Thoracic aorta (tissue), 2 donors: ENCODE results near the gene KIZ. TPM values are rescaled to one million over a fixed set of nuclear protein-coding genes. Genes with fewer than 3 reads are reported as not detected.

Experiments used
- ATAC-seq: fragments of 150-250 bp; one replicate; pipeline ENCODE4 v1.8.0; 2017; ENCODE audit warnings: low read depth; ENCODE audit not compliant: insufficient number of reproducible peaks, low FRiP score
- DNase-seq: peaks from one replicate; pipeline ENCODE4 v3.0.0-alpha.2; 2020; ENCODE audit warnings: low spot score
- H3K27ac ChIP-seq, 2 donors: fragments of 200-600 bp; sonication (generic); 1 replicate in 1 of 2; 2 replicates in 1 of 2; pipeline ENCODE4 v1.5.1; 2016; ENCODE audit warnings: mild to moderate bottlenecking in 2 of 2, moderate library complexity in 2 of 2
- H3K27me3 ChIP-seq: fragments of 200-600 bp; sonication (generic); replicated peaks from 2 replicates; pipeline ENCODE4 v1.6.0; 2016; ENCODE audit warnings: mild to moderate bottlenecking; ENCODE audit not compliant: insufficient read depth
- H3K36me3 ChIP-seq: fragments of 200-600 bp; sonication (generic); one replicate; pipeline ENCODE4 v1.5.1; 2016
- H3K4me1 ChIP-seq, 2 donors: fragments of 200-600 bp; sonication (generic); 1 replicate in 1 of 2; 2 replicates in 1 of 2; pipeline versions ENCODE4 v1.5.1 to v1.6.0; 2016; ENCODE audit warnings: low read depth in 2 of 2, mild to moderate bottlenecking in 1 of 2; ENCODE audit not compliant: control insufficient read depth in 1 of 2
- H3K4me3 ChIP-seq: fragments of 200-600 bp; sonication (generic); 2 replicates; pipeline ENCODE4 v1.5.1; 2016; ENCODE audit warnings: mild to moderate bottlenecking
- H3K9me3 ChIP-seq: fragments of 200-600 bp; sonication (generic); 2 replicates; pipeline ENCODE4 v1.5.1; 2016
- total RNA-seq, 2 donors: library from RNA; depleted of rRNA; stranded (reverse); fragments of >200 nt; gene quantifications; one replicate each; pipeline versions ENCODE4 v1.1.0 to v1.2.3, GENCODE V29; 2016
- TF ChIP-seq, protein P1 (sequence below): fragments of 200-600 bp; sonication (generic); IDR thresholded peaks from one replicate; pipeline ENCODE4 v1.5.1; 2019; ENCODE audit warnings: antibody characterized with exemption

The KIZ gene
- total RNA-seq, 2 donors from 2014 or later = 14.4 to 67.3 TPM

- Histone ChIP-seq H3K36me3 (peaks cover 14% of the 10 kb centered on the region), H3K4me1 (peaks cover 0 to 8% of the 10 kb centered on the region in 2 donors), H3K27me3 (no peaks in the 10 kb centered on the region), H3K4me3 (no peak overlapping the region), H3K27ac (no peak overlapping the region), H3K9me3 (no peaks in the 10 kb centered on the region)
- ATAC-seq (no peak), DNase-seq (no peak)
- TF ChIP-seq, protein P1, sequence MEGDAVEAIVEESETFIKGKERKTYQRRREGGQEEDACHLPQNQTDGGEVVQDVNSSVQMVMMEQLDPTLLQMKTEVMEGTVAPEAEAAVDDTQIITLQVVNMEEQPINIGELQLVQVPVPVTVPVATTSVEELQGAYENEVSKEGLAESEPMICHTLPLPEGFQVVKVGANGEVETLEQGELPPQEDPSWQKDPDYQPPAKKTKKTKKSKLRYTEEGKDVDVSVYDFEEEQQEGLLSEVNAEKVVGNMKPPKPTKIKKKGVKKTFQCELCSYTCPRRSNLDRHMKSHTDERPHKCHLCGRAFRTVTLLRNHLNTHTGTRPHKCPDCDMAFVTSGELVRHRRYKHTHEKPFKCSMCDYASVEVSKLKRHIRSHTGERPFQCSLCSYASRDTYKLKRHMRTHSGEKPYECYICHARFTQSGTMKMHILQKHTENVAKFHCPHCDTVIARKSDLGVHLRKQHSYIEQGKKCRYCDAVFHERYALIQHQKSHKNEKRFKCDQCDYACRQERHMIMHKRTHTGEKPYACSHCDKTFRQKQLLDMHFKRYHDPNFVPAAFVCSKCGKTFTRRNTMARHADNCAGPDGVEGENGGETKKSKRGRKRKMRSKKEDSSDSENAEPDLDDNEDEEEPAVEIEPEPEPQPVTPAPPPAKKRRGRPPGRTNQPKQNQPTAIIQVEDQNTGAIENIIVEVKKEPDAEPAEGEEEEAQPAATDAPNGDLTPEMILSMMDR = no peak
Measured at GRCh38 chr20:21232546-21233280, 106.8 kb downstream of the KIZ start.

GRCh38 chr20:21234324-21234723 lies 108.4 kb downstream of the KIZ start:
- DNase-seq (no peak), ATAC-seq (no peak)
- Histone ChIP-seq H3K4me1 (peaks cover 0 to 8% of the 10 kb centered on the region in 2 donors), H3K27ac (no peak overlapping the region), H3K36me3 (peaks cover 13% of the 10 kb centered on the region), H3K9me3 (no peaks in the 10 kb centered on the region), H3K4me3 (no peak overlapping the region), H3K27me3 (no peaks in the 10 kb centered on the region)
- TF ChIP-seq, protein P1 = no peak

DNA sequence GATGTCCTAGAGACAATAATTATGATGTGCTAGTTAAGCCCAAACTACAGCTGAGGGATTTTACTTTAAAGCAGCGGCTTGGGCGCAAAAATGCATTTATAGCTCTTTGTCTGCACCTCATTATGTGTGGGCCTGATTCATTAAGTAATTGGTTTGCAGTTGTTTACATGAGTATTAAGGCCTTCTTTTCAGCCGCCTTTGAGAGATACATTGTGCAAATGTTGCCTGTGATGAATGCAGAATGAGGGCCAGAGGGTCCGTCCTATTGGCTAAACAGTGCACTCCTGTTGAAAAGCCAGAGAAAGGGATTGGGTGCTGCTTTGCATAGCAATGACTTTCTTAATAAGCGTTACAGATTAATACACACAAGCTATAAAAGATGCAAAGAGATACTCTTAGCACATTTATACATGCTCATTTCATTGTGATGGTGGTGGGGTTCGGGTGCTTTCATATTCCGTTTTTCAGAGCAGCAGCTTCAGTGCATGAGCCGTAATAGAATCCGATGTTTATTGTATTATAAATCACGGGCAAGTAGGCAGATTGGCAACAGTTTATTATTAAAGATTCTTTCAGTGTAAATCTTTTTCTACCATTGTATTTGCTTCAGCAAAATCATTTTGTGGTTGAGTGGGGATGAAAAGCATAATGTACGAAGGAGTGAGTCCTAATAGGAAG lies 109.1 kb downstream of the KIZ start:
- TF ChIP-seq, protein P1 = no peak
- peaks cover 0 to 8% of the 10 kb centered on the region in 2 donors for H3K4me1 ChIP-seq
- DNase-seq (no peak), ATAC-seq (no peak)
- H3K36me3 ChIP-seq = peaks cover 13% of the 10 kb centered on the region
- H3K27me3 ChIP-seq = no peaks in the 10 kb centered on the region
- no peak overlapping the region for H3K4me3 ChIP-seq
- H3K27ac ChIP-seq = no peak overlapping the region
- no peaks in the 10 kb centered on the region for H3K9me3 ChIP-seq

DNA sequence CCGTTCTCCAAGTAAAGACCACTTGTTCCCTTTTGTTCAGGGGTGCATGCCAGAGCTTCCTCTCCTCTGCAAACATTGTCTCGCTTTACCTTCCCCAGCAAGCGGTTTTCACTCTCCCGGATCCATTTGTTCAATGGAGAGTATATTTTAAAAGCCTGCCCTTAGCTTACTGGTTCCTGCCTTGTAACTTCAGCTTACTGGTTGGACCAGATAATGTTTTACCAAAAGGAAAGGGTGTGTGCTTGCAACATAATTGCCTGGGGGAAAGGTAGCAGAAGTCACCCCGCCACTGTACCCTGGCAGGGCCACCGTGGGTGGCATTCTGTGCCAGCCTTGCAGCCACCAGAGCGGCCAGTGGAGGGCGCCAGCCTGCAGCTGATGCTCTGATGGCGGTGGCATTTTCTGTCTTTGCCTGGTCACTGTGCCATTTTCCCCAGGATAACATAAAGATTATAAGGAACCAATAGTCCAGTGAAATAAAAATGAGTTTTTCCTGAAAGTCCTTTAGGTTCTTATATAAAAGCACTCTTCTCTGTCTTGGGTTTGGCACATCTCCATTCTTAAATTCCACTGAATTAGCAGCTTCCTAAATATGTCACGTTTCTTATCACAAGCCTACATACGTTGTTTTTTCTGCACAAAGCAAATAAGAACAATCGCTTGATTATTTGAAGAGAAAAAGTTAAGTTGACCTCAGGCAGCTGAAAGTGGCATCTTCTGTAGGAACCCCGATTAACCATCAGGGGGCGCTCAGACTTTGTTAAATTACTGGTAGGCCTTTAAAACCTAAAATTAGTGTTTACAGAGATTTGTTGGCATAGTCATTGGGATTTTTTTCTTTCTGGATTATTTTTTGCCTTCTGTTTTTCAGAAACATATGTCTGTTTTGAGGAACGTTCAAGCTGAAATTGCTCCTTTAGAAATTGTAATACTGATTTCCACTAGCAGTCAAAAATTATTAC lies 109.9 kb downstream of the KIZ start:
- no peak overlapping the region for H3K27ac ChIP-seq
- DNase-seq (no peak), ATAC-seq (peak; percentile 53)
- H3K9me3 ChIP-seq = no peaks in the 10 kb centered on the region
- H3K27me3 ChIP-seq = no peaks in the 10 kb centered on the region
- H3K4me1 ChIP-seq = peaks cover 0 to 8% of the 10 kb centered on the region in 2 donors
- H3K4me3 ChIP-seq = no peak overlapping the region
- peaks cover 12% of the 10 kb centered on the region for H3K36me3 ChIP-seq
- TF ChIP-seq, protein P1 = peak; percentile 63
